Osteoblast (primary cell): ENCODE data around the gene SH2D6. TPM values are rescaled to one million over a fixed set of nuclear protein-coding genes. Genes with fewer than 3 reads are reported as not detected.
A peak's percentile ranks its signal among the peaks of the same experiment; 100 is the strongest.

Experiments
- DNase-seq: peaks from one replicate; pipeline ENCODE4 v3.0.0; 2011; ENCODE audit warnings: low spot score, mixed read lengths; ENCODE audit not compliant: insufficient read length; ENCODE audit errors: missing footprints
- H2AFZ ChIP-seq: 2 replicates; pipeline ENCODE4 v1.6.0; 2011; ENCODE audit warnings: mild to moderate bottlenecking, low read length
- H3K27ac ChIP-seq: 2 replicates; pipeline ENCODE4 v1.5.1; 2011; ENCODE audit warnings: mild to moderate bottlenecking, low read depth, low read length, moderate library complexity
- H3K27me3 ChIP-seq: 2 replicates; pipeline ENCODE4 v1.6.0; 2012; ENCODE audit warnings: mild to moderate bottlenecking, control low read depth, inconsistent platforms, low read length, moderate library complexity; ENCODE audit not compliant: insufficient read depth
- H3K36me3 ChIP-seq: 2 replicates; pipeline ENCODE4 v1.5.1; 2011; ENCODE audit warnings: mild to moderate bottlenecking, low read length, control low read depth, moderate library complexity; ENCODE audit not compliant: insufficient read depth
- H3K4me1 ChIP-seq: 2 replicates; pipeline ENCODE4 v1.5.1; 2011; ENCODE audit warnings: mild to moderate bottlenecking, low read length, control low read depth, moderate library complexity; ENCODE audit not compliant: insufficient read depth
- H3K4me2 ChIP-seq: 2 replicates; pipeline ENCODE4 v1.6.0; 2011; ENCODE audit warnings: mild to moderate bottlenecking, low read length; ENCODE audit not compliant: insufficient read depth
- H3K4me3 ChIP-seq: fragments of 200-600 bp; sonication (generic); 3 replicates; pipeline ENCODE4 v1.5.1; 2012; ENCODE audit warnings: mild to moderate bottlenecking, low read length, inconsistent platforms; ENCODE audit not compliant: insufficient read depth
- H3K79me2 ChIP-seq: 2 replicates; pipeline ENCODE4 v1.6.0; 2012; ENCODE audit warnings: mild to moderate bottlenecking, low read length, control low read depth, inconsistent platforms; ENCODE audit not compliant: insufficient read depth
- H3K9me3 ChIP-seq: 2 replicates; pipeline ENCODE4 v1.5.1; 2011; ENCODE audit warnings: low read depth, low read length, control low read depth
- H4K20me1 ChIP-seq: 2 replicates; pipeline ENCODE4 v1.6.0; 2012; ENCODE audit warnings: mild to moderate bottlenecking, low read length, control low read depth; ENCODE audit not compliant: insufficient read depth
- total RNA-seq: library from RNA; depleted of rRNA; stranded (reverse); fragments of >200 nt; gene quantifications from 2 replicates; pipeline ENCODE4 v1.2.3, GENCODE V29; 2012
- TF ChIP-seq, protein P1 (sequence below): IDR thresholded peaks from 2 replicates; pipeline ENCODE4 v1.5.1; 2011; ENCODE audit warnings: mild to moderate bottlenecking, low read depth, low read length, moderate library complexity; ENCODE audit errors: extremely low read depth

The SH2D6 gene
- total RNA-seq, 1 donor: under 0.01 TPM

DNA sequence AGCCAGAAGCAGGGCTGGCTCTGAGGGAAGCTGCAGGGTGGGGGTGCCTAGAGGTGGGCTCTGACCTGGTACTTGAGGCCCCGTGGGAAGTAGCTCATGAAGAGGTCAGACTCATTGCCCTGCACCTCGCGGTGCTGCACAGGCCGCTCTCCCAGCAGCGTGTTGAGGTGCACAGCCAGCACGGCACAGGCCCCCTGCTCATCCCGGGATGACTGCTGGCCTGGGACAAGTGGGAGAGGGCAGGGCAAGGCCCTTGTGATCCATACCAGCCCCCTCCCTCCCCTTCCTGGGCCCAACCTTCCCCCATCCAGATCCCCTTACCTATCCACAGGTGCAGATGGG, 17.1 kb upstream of the SH2D6 start:
- Histone ChIP-seq H3K4me2 (no peak overlapping the region), H3K36me3 (no peaks in the 10 kb centered on the region), H3K9me3 (no peaks in the 10 kb centered on the region), H3K4me1 (peaks cover 19% of the 10 kb centered on the region), H4K20me1 (no peaks in the 10 kb centered on the region), H3K79me2 (peaks cover 13% of the 10 kb centered on the region), H3K27me3 (no peaks in the 10 kb centered on the region), H2AFZ (no peak overlapping the region), H3K4me3 (no peak overlapping the region), H3K27ac (no peak overlapping the region)
- TF ChIP-seq, protein P1, sequence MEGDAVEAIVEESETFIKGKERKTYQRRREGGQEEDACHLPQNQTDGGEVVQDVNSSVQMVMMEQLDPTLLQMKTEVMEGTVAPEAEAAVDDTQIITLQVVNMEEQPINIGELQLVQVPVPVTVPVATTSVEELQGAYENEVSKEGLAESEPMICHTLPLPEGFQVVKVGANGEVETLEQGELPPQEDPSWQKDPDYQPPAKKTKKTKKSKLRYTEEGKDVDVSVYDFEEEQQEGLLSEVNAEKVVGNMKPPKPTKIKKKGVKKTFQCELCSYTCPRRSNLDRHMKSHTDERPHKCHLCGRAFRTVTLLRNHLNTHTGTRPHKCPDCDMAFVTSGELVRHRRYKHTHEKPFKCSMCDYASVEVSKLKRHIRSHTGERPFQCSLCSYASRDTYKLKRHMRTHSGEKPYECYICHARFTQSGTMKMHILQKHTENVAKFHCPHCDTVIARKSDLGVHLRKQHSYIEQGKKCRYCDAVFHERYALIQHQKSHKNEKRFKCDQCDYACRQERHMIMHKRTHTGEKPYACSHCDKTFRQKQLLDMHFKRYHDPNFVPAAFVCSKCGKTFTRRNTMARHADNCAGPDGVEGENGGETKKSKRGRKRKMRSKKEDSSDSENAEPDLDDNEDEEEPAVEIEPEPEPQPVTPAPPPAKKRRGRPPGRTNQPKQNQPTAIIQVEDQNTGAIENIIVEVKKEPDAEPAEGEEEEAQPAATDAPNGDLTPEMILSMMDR: no peak
- no peak for DNase-seq

DNA sequence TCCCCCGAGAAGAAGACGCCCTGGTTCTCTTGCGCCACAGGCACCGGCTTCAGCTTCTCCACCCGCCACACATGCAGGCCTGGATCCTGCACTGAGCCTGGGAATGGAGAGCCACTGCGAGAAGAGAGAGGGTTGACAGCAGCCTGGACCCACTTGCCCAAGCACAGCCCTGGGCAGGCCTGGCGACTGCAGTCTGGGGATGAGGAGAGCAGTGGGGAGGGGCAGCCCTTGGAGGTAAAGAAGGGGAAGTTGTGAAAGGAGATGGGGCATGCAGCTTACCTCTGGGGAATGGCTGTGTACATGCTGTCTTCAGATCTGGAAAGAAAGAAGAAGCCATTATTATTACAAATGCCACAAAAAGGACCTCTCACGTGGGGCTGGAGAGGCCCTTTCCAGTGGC, 16.7 kb upstream of the SH2D6 start:
- DNase-seq: peak; percentile 32
- H2AFZ ChIP-seq: no peak overlapping the region
- no peaks in the 10 kb centered on the region for H3K27me3 ChIP-seq
- H3K9me3 ChIP-seq: no peaks in the 10 kb centered on the region
- H3K36me3 ChIP-seq: no peaks in the 10 kb centered on the region
- H3K4me3 ChIP-seq: no peak overlapping the region
- no peak overlapping the region for H3K4me2 ChIP-seq
- H3K27ac ChIP-seq: no peak overlapping the region
- H3K4me1 ChIP-seq: peaks cover 18% of the 10 kb centered on the region
- peaks cover 13% of the 10 kb centered on the region for H3K79me2 ChIP-seq
- TF ChIP-seq, protein P1: no peak
- no peaks in the 10 kb centered on the region for H4K20me1 ChIP-seq

DNA sequence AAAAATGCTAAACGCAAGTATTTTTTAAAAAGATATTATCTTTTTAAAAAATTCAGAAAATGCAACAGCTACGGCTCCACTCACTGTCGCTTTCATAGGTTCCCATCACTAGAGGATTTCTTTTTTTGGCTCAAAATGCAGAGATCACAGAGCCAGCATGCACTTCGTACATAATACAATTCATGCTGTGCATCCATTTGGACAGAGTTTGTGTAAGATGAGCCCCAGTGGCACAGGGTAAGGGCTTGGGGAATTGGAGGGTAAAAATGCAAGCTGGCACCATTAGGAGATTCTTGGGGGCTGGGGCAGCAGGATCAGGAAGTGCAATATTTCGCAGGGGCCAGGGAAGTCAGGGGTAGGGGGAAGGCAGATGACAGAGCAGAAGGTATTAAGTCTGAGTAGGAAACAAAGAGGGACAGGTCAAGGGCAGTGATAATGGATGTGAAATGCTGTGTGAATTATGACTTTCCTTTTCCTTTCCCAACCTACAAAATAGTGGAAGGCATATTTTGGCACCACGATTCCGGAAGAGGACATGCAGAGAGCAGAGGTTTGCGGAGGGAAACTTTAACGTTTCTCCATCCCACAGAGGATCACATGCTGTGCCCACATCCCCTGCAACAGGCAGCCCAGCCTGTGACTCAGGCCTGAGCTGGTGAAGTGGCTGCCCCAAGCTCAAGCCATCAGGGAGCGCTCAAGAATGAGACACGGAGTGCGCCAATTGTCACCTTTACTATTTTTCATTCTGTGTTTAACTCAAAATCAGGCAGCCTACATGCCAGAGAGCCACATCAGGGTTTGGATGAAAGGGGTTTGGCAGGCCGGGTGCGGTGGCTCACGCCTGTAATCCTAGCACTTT, 13.1 kb upstream of the SH2D6 start:
- Histone ChIP-seq H3K27me3 (no peaks in the 10 kb centered on the region), H3K9me3 (no peaks in the 10 kb centered on the region), H3K4me1 (peaks cover 23% of the 10 kb centered on the region), H3K79me2 (peaks cover 34% of the 10 kb centered on the region), H3K4me2 (peak overlapping the region; percentile 78), H3K4me3 (peak overlapping the region; percentile 48), H2AFZ (peak overlapping the region; percentile 81), H3K36me3 (no peaks in the 10 kb centered on the region), H3K27ac (peak overlapping the region; percentile 66), H4K20me1 (no peaks in the 10 kb centered on the region)
- DNase-seq: peak; percentile 95
- TF ChIP-seq, protein P1: no peak

DNA sequence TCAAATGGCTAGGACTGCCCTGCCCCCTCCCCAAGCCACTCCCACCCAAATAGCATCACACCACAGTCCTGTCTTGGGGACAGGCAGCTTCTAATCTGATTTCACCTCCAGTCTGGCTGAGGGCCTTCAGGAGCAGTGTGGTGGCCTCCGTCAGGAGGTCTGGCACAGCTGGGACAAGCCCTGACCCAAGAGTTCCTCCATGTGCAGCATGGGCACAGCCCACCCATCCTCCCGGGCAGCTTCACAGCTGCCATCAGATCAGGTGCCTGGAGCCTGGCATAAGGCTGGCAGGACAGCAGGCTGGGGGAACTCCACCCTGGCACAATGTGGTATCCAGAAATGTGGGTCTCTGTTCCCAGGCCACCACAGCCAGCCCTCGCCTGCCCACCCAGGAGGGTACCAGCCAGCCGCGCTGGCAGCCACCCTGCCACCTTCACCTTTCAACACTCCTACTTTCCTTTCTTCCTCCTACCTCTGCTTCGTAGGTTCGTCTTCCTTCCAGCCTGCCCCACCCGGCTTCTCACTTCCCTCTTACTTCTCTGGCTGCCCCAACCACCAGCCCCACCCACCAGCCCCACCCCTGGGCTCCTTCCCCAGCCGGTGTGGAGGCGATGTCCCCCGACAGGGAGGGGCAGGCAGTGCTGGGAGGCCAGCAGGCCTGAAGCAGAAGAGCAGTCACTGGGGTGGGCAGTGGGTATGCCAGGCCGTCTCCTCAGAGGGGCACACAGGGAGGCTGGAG, 8.5 kb upstream of the SH2D6 start, which contains the start of gene CAPG:
TSS of gene CAPG (minus strand) at position 522 of the 739 bp plus-strand sequence. CDS start 8,221 bp downstream, outside the sequence.
- Histone ChIP-seq H3K36me3 (no peaks in the 10 kb centered on the region), H3K4me2 (no peak within 1 kb of the TSS), H3K79me2 (peaks cover 38% of the 10 kb centered on the region), H3K9me3 (no peaks in the 10 kb centered on the region), H4K20me1 (no peaks in the 10 kb centered on the region), H2AFZ (no peak within 1 kb of the TSS), H3K4me1 (peaks cover 33% of the 10 kb centered on the region), H3K27me3 (no peaks in the 10 kb centered on the region), H3K27ac (no peak within 1 kb of the TSS), H3K4me3 (no peak within 1 kb of the TSS)
- DNase-seq: peak; percentile 37
- TF ChIP-seq, protein P1: no peak
